Esophagus squamous epithelium (tissue), 5 donors: Measurements from ENCODE around the gene HNRNPL. TPM values are rescaled to one million over a fixed set of nuclear protein-coding genes. Genes with fewer than 3 reads are reported as not detected.

ENCODE experiments used
- DNase-seq: peaks from one replicate; lab custom pipeline; 2025; lab: John Stamatoyannopoulos, UW
- H3K27ac ChIP-seq, 4 donors: fragments of 200-600 bp; sonication (generic); one replicate each; pipeline ENCODE4 v1.5.1; 2016 to 2019; ENCODE audit warnings: mild to moderate bottlenecking in 1 of 4
- H3K27me3 ChIP-seq, 4 donors: fragments of 200-600 bp; sonication (generic); 1 replicate in 3 of 4; 2 replicates in 1 of 4; pipeline versions ENCODE4 v1.5.1 to v1.6.0; 2017 to 2021; ENCODE audit warnings: antibody characterized with exemption in 1 of 4
- H3K36me3 ChIP-seq, 3 donors: fragments of 200-600 bp; sonication (generic); one replicate each; pipeline ENCODE4 v1.5.1; 2016 to 2019
- H3K4me1 ChIP-seq, 3 donors: fragments of 200-600 bp; sonication (generic); one replicate each; pipeline ENCODE4 v1.5.1; 2017 to 2019
- H3K4me3 ChIP-seq, 4 donors: fragments of 200-600 bp; sonication (generic); 1 replicate in 3 of 4; 2 replicates in 1 of 4; pipeline ENCODE4 v1.5.1; 2016 to 2019; ENCODE audit warnings: mild to moderate bottlenecking in 2 of 4, moderate library complexity in 1 of 4
- H3K9me3 ChIP-seq, 3 donors: fragments of 200-600 bp; sonication (generic); one replicate each; pipeline ENCODE4 v1.5.1; 2016 to 2019
- CTCF ChIP-seq, 6 experiments: fragments of 450-650 bp in 4 of 6; fragments of 200-600 bp in 2 of 6; sonication (generic) in 2 of 6; IDR thresholded peaks; one replicate each; pipeline ENCODE4 v1.5.1; 2016 to 2019; ENCODE audit warnings: antibody characterized with exemption in 6 of 6, mild to moderate bottlenecking in 4 of 6, moderate library complexity in 4 of 6
- POLR2A ChIP-seq, 4 donors: fragments of 450-650 bp; IDR thresholded peaks; one replicate each; pipeline ENCODE4 v1.6.1; 2017; ENCODE audit warnings: antibody characterized with exemption in 4 of 4, mild to moderate bottlenecking in 4 of 4, moderate library complexity in 3 of 4
- WGBS, 2 donors: methylation state at CpG; one replicate each; pipeline ENCODE4 v1.1.5; 2018; 5-methylcytosine and 5-hydroxymethylcytosine counted together
- intact Hi-C: fragments of 100-400 bp; cut with DNase I; formaldehyde crosslinking; loops from one replicate; pipeline ENCODE4 v1.15.0; 2022
- total RNA-seq, 4 donors: library from RNA; depleted of rRNA; stranded (reverse); fragments of >200 nt; gene quantifications; one replicate each; pipeline ENCODE4 v1.1.0, GENCODE V29; 2016
- donor health status: DM: yes; HTN: yes; CAD: no.

Gene HNRNPL
- 100 to 1,000 TPM; 136 to 186 (median 167) TPM for total RNA-seq

- no peaks in the 10 kb centered on the region for H3K9me3 ChIP-seq
- 0 to 1% methylated on average over 19 to 24 of the region's 50 CpGs for WGBS, 2 donors
- TF ChIP-seq POLR2A (IDR thresholded peaks at IDR 0.05) (peak in 3 of 4 donors; percentile 81 to 99 (median 93)), CTCF (IDR thresholded peaks at IDR 0.05) (peak; percentile 18 to 63 (median 51))
- no peaks in the 10 kb centered on the region for H3K27me3 ChIP-seq
- peaks cover 32 to 65% (median 42%) of the 10 kb centered on the region in 3 donors for H3K4me1 ChIP-seq
- H3K27ac ChIP-seq: peak within 1 kb of the TSS; percentile 100
- peak; percentile 100 for DNase-seq
- H3K36me3 ChIP-seq: peaks cover 22 to 30% (median 28%) of the 10 kb centered on the region in 3 donors
- H3K4me3 ChIP-seq: peak within 1 kb of the TSS; percentile 83 to 100 (median 92)
- intact Hi-C loops: no loop called here
These were observed at the start of gene HNRNPL for GRCh38 chr19:38849860-38850435. HNRNPL (minus strand) TSS chr19:38849986; CDS start chr19:38849966, 20 bp downstream.

GRCh38 chr19:38898788-38899446 lies 49.1 kb upstream of the HNRNPL start:
- Histone ChIP-seq H3K27me3 (no peaks in the 10 kb centered on the region), H3K4me3 (peak overlapping the region; percentile 62 to 99 (median 76)), H3K27ac (peak overlapping the region; percentile 92 to 99 (median 95)), H3K9me3 (no peaks in the 10 kb centered on the region), H3K4me1 (peaks cover 20 to 53% (median 20%) of the 10 kb centered on the region in 3 donors), H3K36me3 (peaks cover 0 to 14% (median 0%) of the 10 kb centered on the region in 3 donors)
- no peak for DNase-seq
- intact Hi-C loops: no loop called here
- WGBS, 2 donors: 0 to 5% methylated on average over 19 to 23 of the region's 25 CpGs
- no peak for TF ChIP-seq POLR2A (IDR thresholded peaks at IDR 0.05)
- peak in 1 of 6 experiments; percentile 1 for TF ChIP-seq CTCF (IDR thresholded peaks at IDR 0.05)

- H3K27ac ChIP-seq: no peak overlapping the region
These were observed 45.2 kb upstream of the HNRNPL start for GRCh38 chr19:38894968-38895367.

GRCh38 chr19:38893341-38893771 lies 43.6 kb upstream of the HNRNPL start:
- H3K36me3 ChIP-seq: peaks cover 5 to 64% (median 17%) of the 10 kb centered on the region in 3 donors
- H3K27me3 ChIP-seq: no peaks in the 10 kb centered on the region
- intact Hi-C loops: no loop called here
- peaks cover 6 to 22% (median 8%) of the 10 kb centered on the region in 3 donors for H3K4me1 ChIP-seq
- WGBS, 2 donors: 70 to 93% methylated on average over 2 to 3 of the region's 14 CpGs
- no peak for DNase-seq
- H3K9me3 ChIP-seq: no peaks in the 10 kb centered on the region
- H3K27ac ChIP-seq: no peak overlapping the region
- no peak overlapping the region for H3K4me3 ChIP-seq
- TF ChIP-seq CTCF (IDR thresholded peaks at IDR 0.05) (no peak), POLR2A (IDR thresholded peaks at IDR 0.05) (no peak)

More at GRCh38 chr19:38894968-38895367, 45.2 kb upstream of the HNRNPL start:
- no peaks in the 10 kb centered on the region for H3K9me3 ChIP-seq
- no peaks in the 10 kb centered on the region for H3K27me3 ChIP-seq
- WGBS, 2 donors: 67 to 75% methylated on average over 8 to 9 of the region's 9 CpGs
- DNase-seq: no peak
- intact Hi-C loops: no loop called here
- H3K36me3 ChIP-seq: peaks cover 2 to 48% (median 3%) of the 10 kb centered on the region in 3 donors
- H3K4me1 ChIP-seq: peaks cover 11 to 31% (median 13%) of the 10 kb centered on the region in 3 donors
- H3K4me3 ChIP-seq: no peak overlapping the region
- no peak for TF ChIP-seq CTCF (IDR thresholded peaks at IDR 0.05)
- TF ChIP-seq POLR2A (IDR thresholded peaks at IDR 0.05): no peak

GRCh38 chr19:38892841-38893240 lies 43.1 kb upstream of the HNRNPL start:
- intact Hi-C loops: no loop called here
- Histone ChIP-seq H3K36me3 (peaks cover 5 to 69% (median 17%) of the 10 kb centered on the region in 3 donors), H3K4me1 (peaks cover 1 to 17% (median 3%) of the 10 kb centered on the region in 3 donors), H3K27ac (no peak overlapping the region), H3K4me3 (no peak overlapping the region), H3K9me3 (no peaks in the 10 kb centered on the region), H3K27me3 (no peaks in the 10 kb centered on the region)
- DNase-seq: no peak
- no peak for TF ChIP-seq CTCF (IDR thresholded peaks at IDR 0.05)
- no peak for TF ChIP-seq POLR2A (IDR thresholded peaks at IDR 0.05)
- 75 to 77% methylated on average over 2 to 5 of the region's 5 CpGs for WGBS, 2 donors
